SIG-M5 treated with dmso at 0.1 percent for 504 hours (cell line): ENCODE data around the gene KCNQ1.

ENCODE experiments used
- DNase-seq: peaks from one replicate; lab custom pipeline; 2025; ENCODE audit not compliant: unreplicated experiment; lab: John Stamatoyannopoulos, UW

The KCNQ1 gene

GRCh38 chr11:2509481-2510001 is 64.7 kb downstream of the KCNQ1 start:
- no peak for DNase-seq

- no peak for DNase-seq
These were observed 66.0 kb downstream of the KCNQ1 start for GRCh38 chr11:2510626-2511402.

DNA sequence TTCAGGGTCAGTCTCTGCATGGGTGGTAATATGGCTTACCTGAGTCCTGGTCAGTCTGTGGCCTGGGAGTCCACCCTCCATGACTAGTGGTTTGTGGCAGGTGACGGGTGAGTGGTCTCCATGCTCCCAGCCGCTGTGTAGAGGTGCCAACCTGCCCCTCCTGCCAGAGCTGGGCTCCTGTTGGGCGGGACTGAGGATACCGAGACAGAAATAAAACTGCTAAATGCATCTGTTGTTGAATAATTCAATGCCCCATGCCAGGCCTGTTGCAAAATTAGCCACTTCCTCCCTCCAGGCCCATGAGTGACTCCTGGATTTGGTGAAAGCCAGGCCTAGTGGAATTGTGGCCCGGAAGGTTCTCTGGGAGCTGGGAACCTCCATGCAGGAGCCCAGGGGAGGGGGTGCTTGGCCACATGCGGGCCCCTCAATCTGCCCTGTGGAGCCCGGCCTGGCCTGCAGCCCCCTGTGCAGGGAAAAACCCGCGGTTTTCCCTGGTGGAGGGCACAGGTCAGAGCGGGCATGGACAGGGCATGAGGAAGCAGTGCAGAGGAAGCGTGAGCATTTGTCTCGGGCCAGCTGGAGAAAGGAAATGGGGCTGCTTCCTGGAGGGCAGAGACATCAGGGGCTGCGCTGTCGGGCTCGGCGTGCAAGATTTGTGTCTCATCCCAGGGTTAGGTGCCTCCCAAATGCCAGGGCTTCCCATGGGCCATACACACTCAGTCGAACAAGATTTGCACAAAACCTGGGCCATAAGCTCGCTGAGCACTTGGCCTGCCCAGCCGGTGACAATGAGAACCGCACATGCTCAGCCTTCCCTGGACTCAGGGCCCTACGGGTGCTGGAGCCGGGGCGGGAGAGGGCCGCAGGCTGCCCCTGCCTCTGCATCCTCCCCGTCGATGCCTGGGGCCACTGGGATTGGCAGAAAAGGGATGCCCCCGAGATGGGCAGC is 66.9 kb downstream of the KCNQ1 start:
- no peak for DNase-seq

- DNase-seq: no peak
These were observed 67.9 kb downstream of the KCNQ1 start for GRCh38 chr11:2512431-2513407.

GRCh38 chr11:2513441-2513840 is 68.6 kb downstream of the KCNQ1 start:
- no peak for DNase-seq

DNA sequence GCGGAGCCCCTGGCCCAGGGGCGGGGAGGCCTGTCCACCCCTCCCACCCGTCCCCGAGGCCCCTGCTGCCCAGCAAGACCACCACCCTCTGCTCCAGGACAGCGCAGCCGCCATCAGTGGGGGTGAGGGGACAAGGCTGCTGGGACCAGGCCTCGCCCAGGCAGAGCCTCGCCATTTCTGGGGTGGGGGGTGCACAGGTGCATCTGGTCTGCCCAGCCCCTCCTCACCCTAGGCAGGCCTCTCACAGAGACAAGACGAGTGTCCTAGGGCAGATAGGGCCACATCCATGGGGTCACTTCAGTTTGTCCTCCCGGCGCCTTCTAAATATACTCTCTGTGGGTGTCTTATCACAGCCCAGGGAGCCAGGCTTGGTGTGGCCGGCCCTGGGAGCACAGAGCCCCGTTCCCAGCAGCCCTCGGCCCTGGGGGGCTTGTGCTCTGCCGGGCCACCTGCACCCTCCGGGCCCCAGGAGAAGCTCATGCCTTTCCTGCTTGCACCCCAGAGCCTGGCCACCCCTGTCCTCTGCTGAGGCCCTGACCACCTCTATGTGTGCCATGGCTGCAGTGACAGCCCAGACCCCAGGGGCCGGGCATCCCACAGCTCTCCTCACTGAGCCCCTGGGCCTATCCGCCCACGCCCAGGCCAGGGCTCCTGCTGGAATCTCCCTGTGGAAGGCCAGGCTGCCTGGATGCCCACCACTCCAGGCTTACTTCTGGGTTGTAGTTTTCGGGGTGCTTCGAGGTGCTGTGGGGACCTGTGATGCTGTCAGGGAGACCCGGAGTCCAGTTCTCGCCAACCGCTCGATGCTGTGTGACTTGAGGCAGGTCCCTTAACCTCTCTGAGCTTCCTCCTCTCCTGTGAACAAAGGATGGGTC is 70.8 kb downstream of the KCNQ1 start:
- DNase-seq: no peak

GRCh38 chr11:2516276-2517015 is 71.6 kb downstream of the KCNQ1 start:
- no peak for DNase-seq

DNA sequence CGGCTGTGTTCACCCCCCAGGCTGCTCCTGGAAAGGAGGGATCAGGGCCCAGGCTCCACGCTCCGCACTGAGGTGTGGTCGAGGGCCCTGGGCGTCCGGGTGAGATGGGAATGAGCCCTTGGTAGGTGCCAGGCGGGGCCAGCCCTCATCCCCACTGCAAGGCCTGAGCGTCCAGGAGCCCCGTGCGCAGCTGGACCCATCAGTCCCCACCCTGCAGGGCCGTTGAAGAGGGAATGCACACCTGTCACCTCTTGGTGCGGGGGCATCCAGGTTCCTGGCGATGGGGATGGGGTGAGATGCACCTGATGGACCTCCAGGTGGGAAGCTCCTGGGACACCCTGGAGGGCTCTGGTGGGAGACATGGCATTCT is 72.2 kb downstream of the KCNQ1 start:
- no peak for DNase-seq

DNA sequence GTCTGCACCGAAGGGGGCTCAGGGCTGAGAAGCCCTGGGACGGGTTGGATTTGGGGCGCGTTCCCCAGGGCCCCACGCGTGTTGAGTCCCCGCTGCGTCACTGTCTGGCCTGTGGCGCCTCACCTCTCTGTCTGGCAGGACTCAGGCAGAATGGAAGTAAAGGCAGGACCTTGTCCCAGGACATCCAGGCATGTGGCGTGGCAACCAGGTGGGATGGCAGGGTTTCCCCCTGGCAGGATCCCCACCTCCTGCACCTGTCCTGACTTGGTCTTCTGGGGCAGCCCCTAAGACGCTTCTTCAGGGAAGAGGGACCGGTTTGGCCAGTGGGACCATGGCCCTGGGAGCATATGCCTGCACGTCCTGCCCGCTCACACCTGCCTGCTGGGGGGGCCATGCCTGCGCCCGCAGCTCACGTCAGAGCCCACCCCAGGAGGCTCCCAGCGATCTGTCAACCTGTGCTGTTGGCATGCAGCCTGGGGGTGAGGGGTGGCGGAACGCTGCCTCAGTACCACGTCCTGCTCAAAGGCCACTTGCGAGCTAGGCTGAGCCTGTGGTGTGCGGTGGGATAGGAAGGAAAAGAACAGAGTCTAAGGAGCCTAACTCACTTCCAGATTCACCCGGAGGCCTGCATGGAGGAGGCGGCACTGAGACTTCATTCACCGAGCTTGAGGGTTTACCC is 72.7 kb downstream of the KCNQ1 start:
- no peak for DNase-seq

- no peak for DNase-seq
These were observed 73.5 kb downstream of the KCNQ1 start for GRCh38 chr11:2518111-2518982.

DNA sequence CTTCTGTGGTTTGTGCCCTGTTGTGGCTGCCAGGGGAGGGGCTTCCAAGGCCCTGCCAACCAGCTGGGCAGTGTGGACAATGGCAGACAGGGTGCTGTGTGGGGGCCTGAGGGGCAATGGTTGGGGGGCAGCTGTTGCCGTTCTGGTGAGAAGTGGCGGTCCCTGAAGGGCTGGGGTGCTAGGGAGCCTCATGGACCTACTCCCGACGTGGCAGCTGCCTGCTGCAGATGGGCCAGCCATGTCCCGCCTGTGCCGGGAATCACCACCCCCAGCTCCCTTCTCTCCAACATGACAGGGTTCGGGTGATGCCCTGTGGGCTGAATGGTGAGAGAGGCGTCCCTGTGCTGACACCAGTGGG is 74.2 kb downstream of the KCNQ1 start:
- DNase-seq: no peak

DNA sequence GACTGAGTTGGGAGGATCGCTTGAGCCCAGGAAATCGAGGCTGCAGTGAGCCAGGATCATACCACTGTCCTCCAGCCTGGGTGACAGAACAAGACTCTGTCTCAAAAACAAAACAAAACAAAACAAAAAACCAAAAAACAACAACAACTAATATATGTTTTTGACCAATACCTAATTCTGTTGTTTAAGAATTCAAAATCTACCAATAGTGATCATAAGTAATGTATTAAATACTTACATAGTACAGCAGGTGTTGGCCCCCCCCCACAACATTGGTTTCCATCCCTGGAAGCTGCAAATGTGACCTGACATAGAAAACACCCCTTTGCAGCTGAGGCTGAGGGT is 74.7 kb downstream of the KCNQ1 start:
- no peak for DNase-seq

- DNase-seq: no peak
These were observed 75.3 kb downstream of the KCNQ1 start for GRCh38 chr11:2519862-2520735.

- DNase-seq: no peak
These were observed 75.9 kb downstream of the KCNQ1 start for GRCh38 chr11:2520736-2521035.

- no peak for DNase-seq
These were observed 76.4 kb downstream of the KCNQ1 start for GRCh38 chr11:2521081-2521732.
